GM04504 (cell line): ENCODE data around the gene PEX7.
"Not testable (repeated sequence)": the region's sequence is repeated elsewhere in the genome, so short reads cannot be mapped to it uniquely, and the experiment has no call there.

ENCODE experiments used
- DNase-seq: peaks from one replicate; pipeline ENCODE4 v3.0.0-alpha.2; 2012; ENCODE audit warnings: low read depth

Gene PEX7

DNA sequence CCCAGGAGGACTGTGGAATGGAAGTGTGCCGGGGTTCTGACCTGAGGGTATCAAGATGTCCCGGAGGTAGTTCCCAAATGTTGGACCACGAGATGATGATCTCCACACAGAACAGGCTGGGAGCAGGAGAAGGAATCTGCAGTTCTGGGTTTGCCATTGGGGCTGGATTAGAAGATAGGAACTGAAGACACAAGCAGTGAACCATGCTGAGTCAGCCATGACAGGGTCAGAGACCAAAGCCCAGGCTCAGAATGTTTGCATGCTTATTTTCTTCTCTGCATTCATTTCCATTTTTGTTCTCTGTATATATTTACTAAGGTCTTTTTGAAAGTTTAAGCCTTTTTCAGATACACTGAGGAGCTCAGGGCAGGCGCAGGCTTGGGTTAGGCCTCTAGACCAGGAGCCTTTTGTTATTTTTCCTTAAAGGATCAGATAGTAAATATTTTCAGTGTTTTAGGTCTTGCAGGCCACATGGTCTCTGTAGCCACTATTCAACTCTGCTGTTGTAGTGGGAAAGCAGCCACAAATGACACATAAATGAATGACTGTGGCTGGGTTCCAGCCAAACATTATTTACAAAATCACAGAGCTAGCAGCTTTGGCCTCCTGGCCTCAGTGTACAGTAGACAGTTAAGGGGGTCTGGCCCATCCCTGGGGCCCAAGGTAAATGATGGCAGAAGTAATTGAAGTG lies 128.2 kb downstream of the PEX7 start:
- DNase-seq, result no peak

- no peak for DNase-seq
Observed at GRCh38 chr6:136952714-136953260, 130.4 kb downstream of the PEX7 start.

DNA sequence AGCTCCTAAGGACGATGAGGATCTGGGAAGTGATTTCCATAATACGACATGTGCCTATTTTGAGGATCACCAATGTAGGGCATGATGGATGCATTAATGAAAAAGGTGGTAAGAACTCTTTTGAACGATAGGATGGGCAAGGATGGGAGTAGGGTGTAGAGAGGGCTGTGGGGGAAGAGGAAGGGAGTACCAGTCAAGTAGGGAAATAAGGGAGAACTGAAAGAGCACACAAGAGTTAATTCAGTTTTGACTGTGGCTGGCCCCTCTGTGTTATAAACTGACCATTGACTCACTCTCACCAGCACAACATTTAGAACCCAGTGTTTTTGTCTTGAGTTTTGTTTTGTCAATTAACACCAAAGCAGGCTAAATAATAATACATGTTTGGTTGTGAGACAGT lies 132.7 kb downstream of the PEX7 start:
- no peak for DNase-seq

DNA sequence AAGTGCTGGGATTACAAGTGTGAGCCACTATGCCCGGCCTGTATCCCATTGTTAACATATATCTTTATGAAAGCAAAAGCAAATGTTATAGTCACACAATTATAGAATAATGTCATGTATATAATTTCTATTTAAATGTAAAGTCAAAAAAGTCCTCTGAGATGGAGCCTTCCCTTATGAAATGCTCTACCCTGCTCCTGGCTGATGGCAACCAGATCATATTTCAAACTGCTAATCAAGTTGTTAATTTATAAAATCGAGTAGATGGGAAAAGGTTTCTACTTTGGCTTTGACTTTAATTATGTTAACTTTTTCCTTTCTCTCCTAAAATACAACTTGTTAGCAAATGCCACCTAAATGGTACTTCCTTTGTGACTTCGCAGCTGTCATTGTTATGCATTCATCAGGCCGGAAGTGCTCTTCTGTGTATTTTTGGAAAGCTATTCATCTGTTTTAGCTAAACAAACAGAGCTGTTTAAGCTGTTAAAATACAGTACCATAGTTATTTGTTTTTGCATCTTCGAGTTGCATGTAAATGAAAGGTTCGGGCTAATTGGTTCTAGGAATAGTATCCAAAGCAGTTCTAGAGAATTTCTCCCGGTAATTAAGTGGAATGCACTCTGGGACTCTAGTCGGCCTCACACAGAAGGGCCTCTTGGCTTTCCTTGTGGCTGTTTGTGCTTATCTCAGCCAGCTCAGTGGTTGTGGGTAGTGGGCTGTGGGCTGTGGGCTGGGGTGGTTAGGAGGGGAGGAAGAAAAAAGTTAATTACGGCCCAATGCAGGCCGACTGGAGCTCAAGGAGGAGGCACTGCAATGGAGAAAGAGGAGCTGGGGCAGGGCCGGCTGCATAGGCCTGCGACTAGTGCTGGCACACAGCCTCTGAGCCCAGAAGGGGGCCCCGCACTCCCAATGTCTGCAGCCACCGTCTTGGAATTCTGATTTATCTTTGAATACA lies 134.5 kb downstream of the PEX7 start:
- DNase-seq, result no peak

DNA sequence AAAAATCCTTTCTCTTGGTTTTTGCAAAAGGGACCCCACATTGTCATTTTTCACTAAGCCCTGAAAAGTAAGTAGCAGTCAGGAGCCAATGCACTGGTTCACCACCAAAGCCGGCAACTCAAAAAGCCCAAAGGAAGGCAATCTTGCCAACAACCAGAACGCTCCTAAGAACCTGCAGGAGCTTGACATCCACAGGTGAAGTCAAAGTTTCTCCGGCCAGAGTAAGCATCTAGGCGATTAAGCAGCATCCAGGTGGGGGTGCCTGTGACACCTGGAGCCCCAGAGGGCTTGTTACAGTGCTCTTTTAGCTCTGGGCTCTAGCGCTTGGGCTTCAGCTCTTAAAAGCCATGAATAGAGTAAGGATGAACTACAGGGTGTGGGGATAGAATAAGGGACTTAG lies 135.8 kb downstream of the PEX7 start:
- DNase-seq, result no peak

DNA sequence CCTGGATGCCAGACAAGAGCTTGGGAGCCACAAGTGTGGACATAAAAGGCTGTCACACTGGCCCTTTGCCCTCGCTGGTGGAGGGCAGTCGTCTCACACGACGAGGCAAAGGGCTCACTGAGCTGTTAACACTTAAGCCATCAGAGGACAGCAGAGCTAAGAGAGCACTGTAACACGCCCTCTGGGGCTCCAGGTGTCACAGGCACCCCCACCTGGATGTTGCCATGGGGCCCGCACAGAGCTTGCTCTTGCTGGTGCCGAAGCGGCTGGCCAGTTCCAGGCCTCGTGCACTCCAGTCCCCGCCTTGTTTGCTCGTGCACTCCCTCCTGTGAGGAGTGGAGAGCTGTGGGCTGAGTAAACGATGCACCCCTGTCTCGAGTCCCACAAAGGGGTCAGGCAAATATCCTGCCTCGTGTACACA lies 137.1 kb downstream of the PEX7 start:
- DNase-seq, result no peak

DNA sequence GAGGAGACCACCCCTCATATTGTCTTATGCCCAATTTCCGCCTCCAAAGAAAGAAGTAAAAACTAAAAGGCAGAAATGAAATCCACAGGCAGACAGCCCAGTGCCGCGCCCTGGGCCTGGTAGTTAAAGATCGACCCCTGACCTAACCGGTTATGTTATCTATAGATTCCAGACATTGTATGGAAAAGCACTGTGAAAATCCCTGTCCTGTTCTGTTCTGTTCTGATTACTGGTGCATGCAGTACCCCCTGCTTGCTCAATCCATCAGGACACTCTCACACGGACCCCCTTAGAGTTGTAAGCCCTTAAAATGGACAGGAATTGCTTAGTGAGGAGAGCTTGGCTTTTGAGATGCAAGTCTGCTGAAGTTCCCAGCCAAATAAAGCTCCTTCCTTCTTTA lies 137.5 kb downstream of the PEX7 start:
- not testable (repeated sequence) for DNase-seq

- DNase-seq, result no peak
Observed at GRCh38 chr6:136960781-136961180, 138.4 kb downstream of the PEX7 start.

GRCh38 chr6:136961848-136962247 lies 139.5 kb downstream of the PEX7 start:
- DNase-seq, result no peak

- DNase-seq, result no peak
Observed at GRCh38 chr6:136962661-136963060, 140.3 kb downstream of the PEX7 start.

DNA sequence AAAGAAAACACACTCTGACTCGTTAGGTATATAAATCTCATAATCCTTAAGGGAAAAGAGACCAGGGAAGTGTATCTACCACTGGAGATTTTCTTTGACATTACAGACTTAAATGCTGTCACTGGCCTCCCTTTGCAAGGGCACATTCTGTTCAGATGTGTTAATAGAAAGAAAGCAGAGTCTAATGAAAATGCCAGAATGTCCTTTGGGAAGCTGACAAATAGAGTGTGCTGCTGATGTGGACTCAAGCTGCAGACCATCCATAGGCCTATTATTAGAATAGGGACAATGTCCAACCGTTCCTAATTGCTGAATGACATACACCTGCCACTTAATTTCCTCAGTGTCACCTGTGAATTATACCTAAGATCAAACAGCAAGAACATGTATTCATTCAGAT lies 140.9 kb downstream of the PEX7 start:
- no peak for DNase-seq
